ENCODE data around the gene SETDB2.

Gene SETDB2

GRCh38 chr13:49450105-49450819 is 6.2 kb downstream of the SETDB2 start:
- H3K9me3 Mint-ChIP-seq, result no peaks in the 10 kb centered on the region

GRCh38 chr13:49452725-49453457 is 8.8 kb downstream of the SETDB2 start:
- Mint-ChIP-seq H3K4me1 (peaks cover 37% of the 10 kb centered on the region), H3K9me3 (no peaks in the 10 kb centered on the region), H3K27ac (no peak overlapping the region), H3K36me3 (peaks cover 15% of the 10 kb centered on the region), H3K4me3 (no peak overlapping the region)
- ATAC-seq (no peak), DNase-seq (ENCODE audit: low spot score in 2 of 2) (no peak)

More at GRCh38 chr13:49450105-49450819, 6.2 kb downstream of the SETDB2 start:
- peak overlapping the region; percentile 45 for H3K27ac Mint-ChIP-seq
- peaks cover 20% of the 10 kb centered on the region for H3K36me3 Mint-ChIP-seq
- peak; percentile 66 for ATAC-seq
- H3K4me1 Mint-ChIP-seq, result peaks cover 37% of the 10 kb centered on the region
- H3K4me3 Mint-ChIP-seq, result peak overlapping the region; percentile 90
- DNase-seq (ENCODE audit: low spot score in 2 of 2), result no peak

- H3K9me3 Mint-ChIP-seq, result no peaks in the 10 kb centered on the region
- peaks cover 15% of the 10 kb centered on the region for H3K36me3 Mint-ChIP-seq
- DNase-seq (ENCODE audit: low spot score in 2 of 2) (no peak), ATAC-seq (no peak)
- no peak overlapping the region for H3K27ac Mint-ChIP-seq
- H3K4me1 Mint-ChIP-seq, result peaks cover 37% of the 10 kb centered on the region
- no peak overlapping the region for H3K4me3 Mint-ChIP-seq
Measured at GRCh38 chr13:49453465-49453864, 9.4 kb downstream of the SETDB2 start.

GRCh38 chr13:49454388-49455006 is 10.4 kb downstream of the SETDB2 start:
- Mint-ChIP-seq H3K4me1 (peaks cover 30% of the 10 kb centered on the region), H3K9me3 (no peaks in the 10 kb centered on the region), H3K4me3 (peak overlapping the region; percentile 34), H3K36me3 (peaks cover 15% of the 10 kb centered on the region), H3K27ac (peak overlapping the region; percentile 15)
- ATAC-seq (peak; percentile 98), DNase-seq (ENCODE audit: low spot score in 2 of 2) (no peak)

GRCh38 chr13:49455007-49455398 is 10.9 kb downstream of the SETDB2 start:
- Mint-ChIP-seq H3K27ac (no peak overlapping the region), H3K4me3 (peak overlapping the region; percentile 34), H3K36me3 (peaks cover 16% of the 10 kb centered on the region), H3K9me3 (no peaks in the 10 kb centered on the region), H3K4me1 (peaks cover 25% of the 10 kb centered on the region)
- no peak for ATAC-seq
- DNase-seq (ENCODE audit: low spot score in 2 of 2), result no peak

- Mint-ChIP-seq H3K27ac (no peak overlapping the region), H3K4me3 (no peak overlapping the region), H3K9me3 (no peaks in the 10 kb centered on the region), H3K36me3 (peaks cover 27% of the 10 kb centered on the region), H3K4me1 (peaks cover 20% of the 10 kb centered on the region)
- ATAC-seq (no peak), DNase-seq (ENCODE audit: low spot score in 2 of 2) (no peak)
Measured at GRCh38 chr13:49456156-49456555, 12.1 kb downstream of the SETDB2 start.

GRCh38 chr13:49457221-49457620 is 13.1 kb downstream of the SETDB2 start:
- Mint-ChIP-seq H3K4me1 (peaks cover 20% of the 10 kb centered on the region), H3K9me3 (no peaks in the 10 kb centered on the region), H3K27ac (no peak overlapping the region), H3K4me3 (no peak overlapping the region), H3K36me3 (peaks cover 34% of the 10 kb centered on the region)
- no peak for DNase-seq (ENCODE audit: low spot score in 2 of 2)
- ATAC-seq, result no peak

- ATAC-seq, result peak; percentile 61
- Mint-ChIP-seq H3K4me1 (peaks cover 8% of the 10 kb centered on the region), H3K36me3 (peaks cover 46% of the 10 kb centered on the region), H3K9me3 (no peaks in the 10 kb centered on the region), H3K27ac (no peak overlapping the region), H3K4me3 (no peak overlapping the region)
- no peak for DNase-seq (ENCODE audit: low spot score in 2 of 2)
Measured at GRCh38 chr13:49459580-49459979, 15.5 kb downstream of the SETDB2 start.

- Mint-ChIP-seq H3K27ac (no peak overlapping the region), H3K9me3 (no peaks in the 10 kb centered on the region), H3K36me3 (peaks cover 90% of the 10 kb centered on the region), H3K4me1 (no peaks in the 10 kb centered on the region), H3K4me3 (no peak overlapping the region)
- ATAC-seq, result no peak
- DNase-seq (ENCODE audit: low spot score in 2 of 2), result no peak
Measured at GRCh38 chr13:49464085-49464484, 20.0 kb downstream of the SETDB2 start.

GRCh38 chr13:49464621-49465325 is 20.7 kb downstream of the SETDB2 start:
- Mint-ChIP-seq H3K4me3 (no peak overlapping the region), H3K27ac (no peak overlapping the region), H3K4me1 (no peaks in the 10 kb centered on the region), H3K36me3 (peaks cover 97% of the 10 kb centered on the region), H3K9me3 (no peaks in the 10 kb centered on the region)
- ATAC-seq, result no peak
- DNase-seq (ENCODE audit: low spot score in 2 of 2), result no peak

- no peak overlapping the region for H3K4me3 Mint-ChIP-seq
- no peaks in the 10 kb centered on the region for H3K4me1 Mint-ChIP-seq
- ATAC-seq (no peak), DNase-seq (ENCODE audit: low spot score in 2 of 2) (no peak)
- H3K9me3 Mint-ChIP-seq, result no peaks in the 10 kb centered on the region
- no peak overlapping the region for H3K27ac Mint-ChIP-seq
- peaks cover 99% of the 10 kb centered on the region for H3K36me3 Mint-ChIP-seq
Measured at GRCh38 chr13:49466292-49466838, 22.3 kb downstream of the SETDB2 start.

GRCh38 chr13:49472186-49472585 is 28.1 kb downstream of the SETDB2 start:
- no peak overlapping the region for H3K4me3 Mint-ChIP-seq
- peaks cover 98% of the 10 kb centered on the region for H3K36me3 Mint-ChIP-seq
- no peaks in the 10 kb centered on the region for H3K4me1 Mint-ChIP-seq
- DNase-seq (ENCODE audit: low spot score in 2 of 2) (no peak), ATAC-seq (no peak)
- no peaks in the 10 kb centered on the region for H3K9me3 Mint-ChIP-seq
- H3K27ac Mint-ChIP-seq, result no peak overlapping the region

- DNase-seq (ENCODE audit: low spot score in 2 of 2), result no peak
- peaks cover 85% of the 10 kb centered on the region for H3K36me3 Mint-ChIP-seq
- no peaks in the 10 kb centered on the region for H3K9me3 Mint-ChIP-seq
- no peak overlapping the region for H3K4me3 Mint-ChIP-seq
- H3K4me1 Mint-ChIP-seq, result no peaks in the 10 kb centered on the region
- peak overlapping the region; percentile 60 for H3K27ac Mint-ChIP-seq
- ATAC-seq, result no peak
Measured at GRCh38 chr13:49476529-49476928, 32.5 kb downstream of the SETDB2 start.

GRCh38 chr13:49481788-49482187 is 37.7 kb downstream of the SETDB2 start:
- H3K27ac Mint-ChIP-seq, result no peak overlapping the region
- peaks cover 80% of the 10 kb centered on the region for H3K36me3 Mint-ChIP-seq
- DNase-seq (ENCODE audit: low spot score in 2 of 2) (no peak), ATAC-seq (no peak)
- H3K4me3 Mint-ChIP-seq, result no peak overlapping the region
- H3K9me3 Mint-ChIP-seq, result no peaks in the 10 kb centered on the region
- no peaks in the 10 kb centered on the region for H3K4me1 Mint-ChIP-seq

- Mint-ChIP-seq H3K36me3 (peaks cover 54% of the 10 kb centered on the region), H3K27ac (no peak overlapping the region), H3K4me3 (no peak overlapping the region), H3K4me1 (no peaks in the 10 kb centered on the region), H3K9me3 (no peaks in the 10 kb centered on the region)
- no peak for ATAC-seq
- no peak for DNase-seq (ENCODE audit: low spot score in 2 of 2)
Measured at GRCh38 chr13:49488563-49488962, 44.5 kb downstream of the SETDB2 start.

Data from stimulated activated effector memory CD8-positive, alpha-beta T cell treated with anti-CD3 and anti-CD28 coated beads, Interleukin-12 subunit alpha, Interleukin-12 subunit beta, amount 100 ng/mL, for 72 hours (primary cell).